Endothelial cell of umbilical vein (primary cell): ENCODE results near the gene CCDC69. TPM values are rescaled to one million over a fixed set of nuclear protein-coding genes. Genes with fewer than 3 reads are reported as not detected.

Source experiments
- BruUV-seq: library from RNA; stranded (reverse); fragments of 400-500 nt; replicated peaks from 2 replicates; lab custom pipeline; 2021; lab: Mats Ljungman, UMichigan
- CTCF ChIA-PET: fragments of 300-600, 350-600 bp; sonication (Branson Sonifier 250); formaldehyde crosslinking; loops from one replicate; lab custom pipeline; 2021; ENCODE audit warnings: antibody characterized with exemption, inconsistent platforms; lab: Charles Lee
- POLR2A ChIA-PET: fragments of 300-600, 350-600 bp; sonication (Branson Sonifier 250); formaldehyde crosslinking; loops from one replicate; lab custom pipeline; 2021; ENCODE audit warnings: antibody characterized with exemption, inconsistent platforms; lab: Charles Lee
- DNase-seq: peaks from one replicate; pipeline ENCODE4 v3.0.0-alpha.2; 2011; ENCODE audit warnings: low read depth, low spot score
- FAIRE-seq: peaks from 2 replicates; lab custom pipeline; 2011; peaks lifted over from hg19 to GRCh38; lab: Jason Lieb, UNC
- H2AFZ ChIP-seq: 2 replicates; pipeline ENCODE4 v1.6.0; 2012; ENCODE audit warnings: low read depth, low read length, control low read depth, inconsistent platforms
- H3K27ac ChIP-seq: 2 replicates; pipeline ENCODE4 v1.5.1; 2011; ENCODE audit warnings: low read depth, mild to moderate bottlenecking, control low read depth, low read length, moderate library complexity; ENCODE audit not compliant: insufficient read depth
- H3K27me3 ChIP-seq, 2 experiments: 2 replicates each; pipeline versions ENCODE4 v1.6.0 to v1.6.1; 2011; ENCODE audit warnings: low read length in 2 of 2, mixed read lengths in 1 of 2; ENCODE audit not compliant: control insufficient read depth in 2 of 2, insufficient read depth in 2 of 2
- H3K36me3 ChIP-seq, 2 experiments: 2 replicates in 1 of 2; 3 replicates in 1 of 2; pipeline ENCODE4 v1.5.1; 2011; ENCODE audit warnings: low read length in 2 of 2, mild to moderate bottlenecking in 1 of 2, moderate library complexity in 1 of 2; ENCODE audit not compliant: control insufficient read depth in 2 of 2, insufficient read depth in 2 of 2; ENCODE audit errors: extremely low read depth in 1 of 2
- H3K4me1 ChIP-seq: 3 replicates; pipeline ENCODE4 v1.5.1; 2011; ENCODE audit warnings: mild to moderate bottlenecking, low read length; ENCODE audit not compliant: control insufficient read depth, insufficient read depth; ENCODE audit errors: extremely low read depth
- H3K4me2 ChIP-seq: 2 replicates; pipeline ENCODE4 v1.6.1; 2011; ENCODE audit warnings: low read length, control low read depth, mixed read lengths; ENCODE audit not compliant: insufficient read depth
- H3K4me3 ChIP-seq, 3 experiments: fragments of 200-600 bp in 1 of 3; sonication (generic), shearing (Covaris generic) in 1 of 3; replicated peaks in 1 of 3; 2 replicates each; pipeline ENCODE4 v1.5.1; 2011 to 2016; ENCODE audit warnings: control low read depth in 3 of 3, low read length in 3 of 3, mild to moderate bottlenecking in 2 of 3, inconsistent platforms in 1 of 3, low read depth in 1 of 3, moderate library complexity in 1 of 3; ENCODE audit not compliant: insufficient read depth in 1 of 3
- H3K79me2 ChIP-seq: 2 replicates; pipeline ENCODE4 v1.6.0; 2012; ENCODE audit warnings: low read length, inconsistent platforms; ENCODE audit not compliant: control insufficient read depth, insufficient read depth
- H3K9ac ChIP-seq: replicated peaks from 2 replicates; pipeline ENCODE3; 2011; ENCODE audit warnings: low read length, control low read depth; ENCODE audit not compliant: insufficient read depth; ENCODE audit errors: extremely low read depth
- H3K9me1 ChIP-seq: replicated peaks from 3 replicates; pipeline ENCODE4 v1.6.0; 2011; ENCODE audit warnings: mild to moderate bottlenecking, low read length; ENCODE audit not compliant: control insufficient read depth, insufficient read depth; ENCODE audit errors: extremely low read depth
- H3K9me3 ChIP-seq: replicated peaks from 2 replicates; pipeline ENCODE4 v1.5.1; 2012; ENCODE audit warnings: low read length, inconsistent platforms; ENCODE audit not compliant: control insufficient read depth, insufficient read depth
- H4K20me1 ChIP-seq: replicated peaks from 2 replicates; pipeline ENCODE3; 2011; ENCODE audit warnings: mild to moderate bottlenecking, low read length; ENCODE audit not compliant: control insufficient read depth, insufficient read depth; ENCODE audit errors: extremely low read depth
- CTCF ChIP-seq, 2 donors: IDR thresholded peaks; 1 replicate in 1 of 2; 2 replicates in 1 of 2; pipeline ENCODE4 v1.5.1; 2011; ENCODE audit warnings: low read length in 2 of 2, mild to moderate bottlenecking in 2 of 2, moderate library complexity in 2 of 2, control low read depth in 1 of 2, inconsistent platforms in 1 of 2, low read depth in 1 of 2; ENCODE audit not compliant: insufficient read depth in 1 of 2; ENCODE audit errors: extremely low read depth in 1 of 2
- EZH2 ChIP-seq: IDR thresholded peaks from 2 replicates; pipeline ENCODE4 v1.6.1; 2012; ENCODE audit warnings: borderline replicate concordance, low read depth, mild to moderate bottlenecking, moderate library complexity, low read length, inconsistent platforms; ENCODE audit not compliant: severe bottlenecking
- FOS ChIP-seq: IDR thresholded peaks from 2 replicates; pipeline ENCODE4 v1.6.1; 2011; ENCODE audit warnings: mild to moderate bottlenecking, low read length, moderate library complexity, borderline replicate concordance; ENCODE audit not compliant: insufficient read depth
- GATA2 ChIP-seq: IDR thresholded peaks from 2 replicates; pipeline ENCODE4 v1.7.0; 2011; ENCODE audit warnings: low read depth, mild to moderate bottlenecking, moderate library complexity, mixed read lengths, low read length; ENCODE audit not compliant: insufficient read length, insufficient read depth
- JUN ChIP-seq: IDR thresholded peaks from 2 replicates; pipeline ENCODE4 v1.6.1; 2011; ENCODE audit warnings: borderline replicate concordance, low read depth; ENCODE audit not compliant: insufficient read length, insufficient read depth
- MAX ChIP-seq: IDR thresholded peaks from 2 replicates; pipeline ENCODE4 v1.6.1; 2011; ENCODE audit not compliant: insufficient read depth, insufficient read length
- MYC ChIP-seq: IDR thresholded peaks from one replicate; pipeline ENCODE4 v1.6.1; 2011; ENCODE audit warnings: mild to moderate bottlenecking, low read depth, low read length
- POLR2A ChIP-seq: IDR thresholded peaks from 2 replicates; pipeline ENCODE4 v1.6.1; 2012; ENCODE audit warnings: low read depth, mild to moderate bottlenecking, control low read depth, low read length
- POLR2AphosphoS5 ChIP-seq: IDR thresholded peaks from 2 replicates; pipeline ENCODE4 v1.6.1; 2012; ENCODE audit warnings: low read depth, mild to moderate bottlenecking, control low read depth, low read length, moderate library complexity; ENCODE audit not compliant: insufficient read depth
- dilution Hi-C: fragments of 300-500 bp; cut with MboI; formaldehyde crosslinking; loops from one replicate; pipeline ENCODE4 v1.15.0; 2019; ENCODE audit warnings: low sequenced_read_pairs; ENCODE audit not compliant: extremely low pct_ligation_motif_present
- intact Hi-C: fragments of 100-400 bp; cut with micrococcal nuclease; formaldehyde crosslinking; loops from one replicate; pipeline ENCODE4 v1.10.0; 2022
- polyA plus RNA-seq, 4 experiments: library from polyadenylated mRNA; depleted of rRNA in 3 of 4; stranded (reverse) in 3 of 4; unstranded in 1 of 4; fragments of >200 nt; gene quantifications; 2 replicates each; pipeline versions ENCODE4 v1.2.1 to v1.2.3, GENCODE V29; 2011 to 2012; ENCODE audit warnings: missing spikeins in 1 of 4
- total RNA-seq: library from RNA; stranded (reverse); gene quantifications from 2 replicates; pipeline ENCODE4 v1.2.3, GENCODE V29; 2021

Gene CCDC69
- total and polyA plus RNA-seq, 2 donors (not counting 3 experiments of a cell fraction or from before 2014, with no cell fraction given), result 4.1 to 4.5 TPM

GRCh38 chr5:151132963-151133362 lies 90.9 kb downstream of the CCDC69 start:
- no peaks in the 10 kb centered on the region for H3K9me1 ChIP-seq
- DNase-seq (no peak), FAIRE-seq (no peak)
- no TSS peak for BruUV-seq
- TF ChIP-seq EZH2, result no peak
- TF ChIP-seq CTCF (IDR thresholded peaks at IDR 0.05; ENCODE audit: extremely low read depth in 1 of 2, insufficient read depth in 1 of 2, low read depth in 1 of 2, low read length in 2 of 2), result no peak
- no peak for TF ChIP-seq POLR2AphosphoS5
- no peak for TF ChIP-seq JUN
- TF ChIP-seq MAX, result no peak
- TF ChIP-seq GATA2, result no peak
- TF ChIP-seq MYC, result no peak
- TF ChIP-seq POLR2A, result no peak
- no peak for TF ChIP-seq FOS
- H3K9me3 ChIP-seq, result no peaks in the 10 kb centered on the region
- H3K27me3 ChIP-seq, result no peaks in the 10 kb centered on the region
- H3K27ac ChIP-seq, result no peak overlapping the region
- CTCF ChIA-PET, result interaction anchor here (1.4 to 10.2 kb wide), 3 partner anchors 34 to 131 kb away, joined by 5 to 409 read pairs (median 12); no protein-coding TSS in a partner anchor
- no peaks in the 10 kb centered on the region for H3K79me2 ChIP-seq
- no peaks in the 10 kb centered on the region for H3K4me1 ChIP-seq
- H3K4me3 ChIP-seq, result no peak overlapping the region
- H4K20me1 ChIP-seq, result no peaks in the 10 kb centered on the region
- H3K4me2 ChIP-seq, result no peak overlapping the region
- POLR2A ChIA-PET, result no interaction called here
- no peak overlapping the region for H3K9ac ChIP-seq
- H3K36me3 ChIP-seq, result peaks cover 18 to 68% of the 10 kb centered on the region in 2 experiments
- intact Hi-C loops, result no loop called here
- dilution Hi-C loops, result no loop called here
- no peak overlapping the region for H2AFZ ChIP-seq

Other genes starting within 250 kb of the CCDC69 start
- 3.5 and 5.1 TPM in 2 replicates for gene GPX3, start 203.5 kb downstream of the CCDC69 start, total RNA-seq
- gene GPX3, start 203.5 kb downstream of the CCDC69 start, polyA plus RNA-seq, result 17.1 and 17.7 TPM in 2 replicates
- gene TNIP1, start 143.1 kb downstream of the CCDC69 start, total RNA-seq, result 87.0 and 96.8 TPM in 2 replicates
- 37.2 and 43.0 TPM in 2 replicates for gene TNIP1, start 143.1 kb downstream of the CCDC69 start, polyA plus RNA-seq
- 240 and 266 TPM in 2 replicates for gene ANXA6, start 66.3 kb downstream of the CCDC69 start, total RNA-seq
- 173 and 195 TPM in 2 replicates for gene ANXA6, start 66.3 kb downstream of the CCDC69 start, polyA plus RNA-seq
- gene GM2A, start 29.1 kb upstream of the CCDC69 start, total RNA-seq, result 21.2 and 22.5 TPM in 2 replicates
- gene GM2A, start 29.1 kb upstream of the CCDC69 start, polyA plus RNA-seq, result 14.0 and 14.4 TPM in 2 replicates
- gene SLC36A3, start 79.7 kb upstream of the CCDC69 start, total RNA-seq, result not detected in 2 replicates
- gene SLC36A3, start 79.7 kb upstream of the CCDC69 start, polyA plus RNA-seq, result not detected in 2 replicates
- not detected in 2 replicates for gene SLC36A2, start 123.5 kb upstream of the CCDC69 start, total RNA-seq
- gene SLC36A2, start 123.5 kb upstream of the CCDC69 start, polyA plus RNA-seq, result not detected in 2 replicates
- 8.6 and 11.8 TPM in 2 replicates for gene SLC36A1, start 223.5 kb upstream of the CCDC69 start, total RNA-seq
- gene SLC36A1, start 223.5 kb upstream of the CCDC69 start, polyA plus RNA-seq, result 14.5 and 16.1 TPM in 2 replicates